ENCODE measurements around the gene AKAP6.

The AKAP6 gene

DNA sequence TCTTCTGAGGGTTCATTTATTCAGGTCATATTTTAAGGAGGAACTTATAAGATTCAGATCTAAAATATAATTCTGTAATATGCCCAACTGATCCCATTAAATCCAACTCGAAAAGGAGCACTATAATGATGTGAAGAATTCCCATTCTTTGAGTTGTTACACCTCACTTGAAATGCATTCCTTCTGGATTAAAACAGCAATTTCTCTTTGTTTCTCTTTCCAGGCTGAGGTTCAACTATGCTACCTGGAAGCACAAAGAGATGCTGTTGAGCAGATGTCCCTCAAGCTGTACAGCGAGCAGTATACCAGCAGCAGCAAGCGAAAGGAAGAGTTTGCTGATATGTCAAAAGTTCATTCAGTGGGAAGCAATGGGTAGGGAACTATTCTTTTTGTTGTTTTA, 349.0 kb downstream of the AKAP6 start:
- H3K4me3 ChIP-seq (ENCODE audit: low read depth, low read length): no peak overlapping the region
- TF ChIP-seq, protein P1, sequence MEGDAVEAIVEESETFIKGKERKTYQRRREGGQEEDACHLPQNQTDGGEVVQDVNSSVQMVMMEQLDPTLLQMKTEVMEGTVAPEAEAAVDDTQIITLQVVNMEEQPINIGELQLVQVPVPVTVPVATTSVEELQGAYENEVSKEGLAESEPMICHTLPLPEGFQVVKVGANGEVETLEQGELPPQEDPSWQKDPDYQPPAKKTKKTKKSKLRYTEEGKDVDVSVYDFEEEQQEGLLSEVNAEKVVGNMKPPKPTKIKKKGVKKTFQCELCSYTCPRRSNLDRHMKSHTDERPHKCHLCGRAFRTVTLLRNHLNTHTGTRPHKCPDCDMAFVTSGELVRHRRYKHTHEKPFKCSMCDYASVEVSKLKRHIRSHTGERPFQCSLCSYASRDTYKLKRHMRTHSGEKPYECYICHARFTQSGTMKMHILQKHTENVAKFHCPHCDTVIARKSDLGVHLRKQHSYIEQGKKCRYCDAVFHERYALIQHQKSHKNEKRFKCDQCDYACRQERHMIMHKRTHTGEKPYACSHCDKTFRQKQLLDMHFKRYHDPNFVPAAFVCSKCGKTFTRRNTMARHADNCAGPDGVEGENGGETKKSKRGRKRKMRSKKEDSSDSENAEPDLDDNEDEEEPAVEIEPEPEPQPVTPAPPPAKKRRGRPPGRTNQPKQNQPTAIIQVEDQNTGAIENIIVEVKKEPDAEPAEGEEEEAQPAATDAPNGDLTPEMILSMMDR (IDR thresholded peaks at IDR 0.05; ENCODE audit: borderline replicate concordance, insufficient read depth, low read depth, low read length): no peak

DNA sequence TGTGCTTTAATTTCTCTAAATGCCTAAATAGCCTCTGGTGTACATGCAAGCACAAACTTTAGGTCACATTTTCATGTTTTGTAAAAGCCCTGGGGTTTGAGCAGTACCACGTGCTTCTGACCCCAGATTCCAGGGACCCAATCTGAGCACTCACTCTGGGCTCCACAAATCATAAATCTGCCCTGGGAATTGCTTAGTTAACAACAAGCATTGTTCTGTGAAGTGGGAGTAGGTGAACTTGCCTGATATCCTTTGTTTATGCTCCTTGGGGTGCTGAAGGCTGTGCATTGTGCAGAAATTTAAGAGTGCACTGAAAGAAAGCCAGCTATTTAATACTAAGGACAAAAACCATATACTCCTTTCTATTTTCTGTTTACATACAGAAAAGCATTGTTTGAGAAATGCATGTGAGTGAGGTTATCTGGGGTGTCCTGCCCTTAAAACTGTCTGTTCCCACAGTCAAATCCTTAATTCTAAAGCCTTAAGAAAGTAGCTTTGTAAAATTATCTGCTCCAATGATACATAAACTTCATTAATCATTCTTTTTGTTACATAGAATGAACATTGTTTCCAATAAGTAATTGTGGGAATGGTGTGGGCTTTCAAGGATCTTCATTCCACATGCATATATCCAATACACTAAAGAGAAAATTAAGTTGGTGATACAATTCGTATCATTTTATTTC, 351.0 kb downstream of the AKAP6 start:
- H3K4me3 ChIP-seq (ENCODE audit: low read depth, low read length): no peak overlapping the region

DNA sequence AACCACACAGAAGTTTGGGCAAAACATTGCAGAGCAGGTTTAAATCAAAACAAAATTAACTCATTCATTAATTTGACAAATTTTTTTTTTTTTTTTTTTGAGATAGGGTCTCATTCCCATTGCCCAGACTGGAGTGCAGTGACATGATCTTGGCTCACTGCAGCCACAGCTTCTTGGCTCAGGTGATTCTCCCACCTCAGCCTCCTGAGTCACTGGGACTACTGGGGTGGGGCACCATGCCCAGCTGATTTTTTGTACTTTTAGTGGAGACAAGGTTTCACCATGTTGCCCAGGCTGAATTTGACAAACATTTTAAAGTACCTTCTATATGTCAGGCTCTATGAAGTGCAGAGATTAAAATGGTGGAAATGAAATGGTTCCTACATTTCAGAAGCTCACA, 352.5 kb downstream of the AKAP6 start:
- no peak overlapping the region for H3K4me3 ChIP-seq (ENCODE audit: low read depth, low read length)
- TF ChIP-seq, protein P1 (IDR thresholded peaks at IDR 0.05; ENCODE audit: borderline replicate concordance, insufficient read depth, low read depth, low read length): no peak

More for the DNA sequence above, 351.0 kb downstream of the AKAP6 start:
- TF ChIP-seq, protein P1 (IDR thresholded peaks at IDR 0.05; ENCODE audit: borderline replicate concordance, insufficient read depth, low read depth, low read length): no peak

DNA sequence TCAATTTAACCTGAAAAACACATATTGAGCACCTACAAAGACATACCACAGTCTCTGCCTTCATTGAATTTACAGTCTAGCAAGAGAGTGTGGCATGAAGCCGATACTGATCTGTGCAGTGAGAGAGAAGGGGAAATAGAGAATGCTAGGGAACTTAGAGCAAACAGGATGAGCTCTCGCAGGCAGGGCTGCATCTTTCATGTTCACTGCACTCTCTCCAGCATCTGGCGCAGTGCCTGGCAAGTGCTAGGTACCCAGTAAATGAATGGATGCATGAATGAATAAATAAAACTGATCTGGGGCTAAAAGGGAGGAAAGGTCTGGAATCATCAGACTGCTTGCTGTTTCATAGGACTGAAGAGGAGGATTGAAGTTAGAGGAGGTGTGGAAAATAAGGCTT, 353.1 kb downstream of the AKAP6 start:
- H3K4me3 ChIP-seq (ENCODE audit: low read depth, low read length): no peak overlapping the region
- TF ChIP-seq, protein P1 (IDR thresholded peaks at IDR 0.05; ENCODE audit: borderline replicate concordance, insufficient read depth, low read depth, low read length): no peak

DNA sequence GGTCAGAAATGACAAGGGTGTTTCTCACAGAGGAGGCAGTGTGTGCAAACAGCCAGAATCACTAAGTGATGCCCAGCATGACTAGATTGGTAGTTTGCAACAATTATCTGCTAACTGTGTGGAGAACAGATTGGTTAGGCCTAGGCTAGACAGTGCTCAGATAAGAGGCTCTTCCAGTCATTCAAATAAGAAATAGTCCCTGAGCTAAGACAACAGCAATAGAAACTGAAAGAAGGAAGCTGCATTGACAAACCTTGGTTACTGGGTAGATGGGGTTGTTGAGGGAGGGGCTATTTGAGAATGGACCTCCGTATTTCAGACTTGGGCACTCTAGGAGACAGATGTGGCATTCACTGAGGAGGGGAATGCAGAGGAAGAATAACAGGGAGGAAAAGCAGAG, 354.6 kb downstream of the AKAP6 start:
- no peak overlapping the region for H3K4me3 ChIP-seq (ENCODE audit: low read depth, low read length)
- TF ChIP-seq, protein P1 (IDR thresholded peaks at IDR 0.05; ENCODE audit: borderline replicate concordance, insufficient read depth, low read depth, low read length): no peak

DNA sequence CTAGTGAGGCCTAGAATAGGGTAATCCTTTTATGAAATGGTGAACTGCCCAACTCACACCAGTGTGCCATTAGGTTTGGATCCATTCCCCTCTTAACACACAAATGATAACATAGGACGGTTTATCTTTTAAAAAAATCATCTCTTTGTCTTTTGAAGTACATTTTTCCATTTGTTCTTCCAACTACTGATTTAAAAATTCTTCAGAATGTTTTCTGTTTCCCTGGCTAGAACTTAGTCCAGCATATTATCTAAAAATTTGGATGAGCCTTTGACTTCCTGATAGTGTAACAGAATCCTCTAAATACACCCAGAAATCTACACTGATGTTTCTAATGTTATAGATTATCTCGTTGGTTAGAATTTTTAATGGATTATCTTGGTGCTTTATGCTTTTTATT, 359.8 kb downstream of the AKAP6 start:
- H3K4me3 ChIP-seq (ENCODE audit: low read depth, low read length): no peak overlapping the region
- TF ChIP-seq, protein P1 (IDR thresholded peaks at IDR 0.05; ENCODE audit: borderline replicate concordance, insufficient read depth, low read depth, low read length): no peak

DNA sequence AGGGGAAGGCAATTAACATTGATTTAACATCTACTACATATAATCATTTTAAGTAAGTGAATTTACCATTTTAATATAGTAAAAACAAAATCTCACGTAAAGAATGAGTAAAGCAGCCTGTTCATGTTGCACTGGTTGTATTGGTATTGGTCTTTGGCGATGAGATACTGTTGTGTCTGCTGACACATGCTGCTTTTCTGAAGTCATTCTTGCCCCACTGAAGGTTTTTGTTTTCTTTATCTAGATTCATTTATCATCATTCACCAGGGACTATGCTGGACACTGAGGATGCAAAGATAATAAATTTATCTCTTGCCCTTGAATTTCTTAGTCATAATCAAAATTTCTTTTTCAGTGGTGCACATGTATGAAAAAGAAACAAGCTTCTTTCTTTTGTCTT, 363.3 kb downstream of the AKAP6 start:
- TF ChIP-seq, protein P1 (IDR thresholded peaks at IDR 0.05; ENCODE audit: borderline replicate concordance, insufficient read depth, low read depth, low read length): no peak
- no peak overlapping the region for H3K4me3 ChIP-seq (ENCODE audit: low read depth, low read length)

All from GM12875 (cell line).